Measurements from ENCODE around the gene MAGI1.

MAGI1 gene

GRCh38 chr3:65978116-65978515, 60.6 kb downstream of the MAGI1 start:
- Histone ChIP-seq H3K4me1 (ENCODE audit: insufficient read depth, low read length, poor library complexity, severe bottlenecking) (no peaks in the 10 kb centered on the region), H3K9ac (ENCODE audit: low read depth, low read length, poor library complexity, severe bottlenecking) (no peak overlapping the region), H3K4me2 (ENCODE audit: low read depth, low read length, poor library complexity, severe bottlenecking) (no peak overlapping the region), H3K36me3 (ENCODE audit: insufficient read depth, low read length) (no peaks in the 10 kb centered on the region), H2AFZ (ENCODE audit: low read length) (no peak overlapping the region), H4K20me1 (ENCODE audit: insufficient read depth, low read length, poor library complexity, severe bottlenecking) (no peaks in the 10 kb centered on the region), H3K9me3 (ENCODE audit: insufficient read depth, low read depth, low read length) (no peaks in the 10 kb centered on the region), H3K9me2 (replicated peaks; ENCODE audit: low read depth, low read length) (no peaks in the 10 kb centered on the region), H3K79me2 (ENCODE audit: insufficient read depth, low read length) (no peaks in the 10 kb centered on the region), H3K4me3 (ENCODE audit: low read length, poor library complexity, severe bottlenecking) (no peak overlapping the region), H3F3A (ENCODE audit: low read depth) (no peaks in the 10 kb centered on the region), H3K27me3 (ENCODE audit: insufficient read depth, low read length, poor library complexity, severe bottlenecking) (no peaks in the 10 kb centered on the region)
- TF ChIP-seq, protein P1, sequence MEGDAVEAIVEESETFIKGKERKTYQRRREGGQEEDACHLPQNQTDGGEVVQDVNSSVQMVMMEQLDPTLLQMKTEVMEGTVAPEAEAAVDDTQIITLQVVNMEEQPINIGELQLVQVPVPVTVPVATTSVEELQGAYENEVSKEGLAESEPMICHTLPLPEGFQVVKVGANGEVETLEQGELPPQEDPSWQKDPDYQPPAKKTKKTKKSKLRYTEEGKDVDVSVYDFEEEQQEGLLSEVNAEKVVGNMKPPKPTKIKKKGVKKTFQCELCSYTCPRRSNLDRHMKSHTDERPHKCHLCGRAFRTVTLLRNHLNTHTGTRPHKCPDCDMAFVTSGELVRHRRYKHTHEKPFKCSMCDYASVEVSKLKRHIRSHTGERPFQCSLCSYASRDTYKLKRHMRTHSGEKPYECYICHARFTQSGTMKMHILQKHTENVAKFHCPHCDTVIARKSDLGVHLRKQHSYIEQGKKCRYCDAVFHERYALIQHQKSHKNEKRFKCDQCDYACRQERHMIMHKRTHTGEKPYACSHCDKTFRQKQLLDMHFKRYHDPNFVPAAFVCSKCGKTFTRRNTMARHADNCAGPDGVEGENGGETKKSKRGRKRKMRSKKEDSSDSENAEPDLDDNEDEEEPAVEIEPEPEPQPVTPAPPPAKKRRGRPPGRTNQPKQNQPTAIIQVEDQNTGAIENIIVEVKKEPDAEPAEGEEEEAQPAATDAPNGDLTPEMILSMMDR (conservative IDR thresholded peaks at IDR 0.05; ENCODE audit: low read length): no peak
- TF ChIP-seq EZH2phosphoT487 (IDR thresholded peaks at IDR 0.05; ENCODE audit: borderline replicate concordance): no peak

GRCh38 chr3:65975032-65975431, 63.7 kb downstream of the MAGI1 start:
- TF ChIP-seq, protein P1 (conservative IDR thresholded peaks at IDR 0.05; ENCODE audit: low read length): no peak
- no peak for TF ChIP-seq EZH2phosphoT487 (IDR thresholded peaks at IDR 0.05; ENCODE audit: borderline replicate concordance)
- H3K4me1 ChIP-seq (ENCODE audit: insufficient read depth, low read length, poor library complexity, severe bottlenecking): no peaks in the 10 kb centered on the region
- H3K9me3 ChIP-seq (ENCODE audit: insufficient read depth, low read depth, low read length): no peaks in the 10 kb centered on the region
- H2AFZ ChIP-seq (ENCODE audit: low read length): no peak overlapping the region
- H3K79me2 ChIP-seq (ENCODE audit: insufficient read depth, low read length): no peaks in the 10 kb centered on the region
- H3K9ac ChIP-seq (ENCODE audit: low read depth, low read length, poor library complexity, severe bottlenecking): no peak overlapping the region
- H3K36me3 ChIP-seq (ENCODE audit: insufficient read depth, low read length): no peaks in the 10 kb centered on the region
- H3K9me2 ChIP-seq (replicated peaks; ENCODE audit: low read depth, low read length): no peaks in the 10 kb centered on the region
- H3K27me3 ChIP-seq (ENCODE audit: insufficient read depth, low read length, poor library complexity, severe bottlenecking): no peaks in the 10 kb centered on the region
- H3F3A ChIP-seq (ENCODE audit: low read depth): no peaks in the 10 kb centered on the region
- no peak overlapping the region for H3K4me3 ChIP-seq (ENCODE audit: low read length, poor library complexity, severe bottlenecking)
- no peak overlapping the region for H3K4me2 ChIP-seq (ENCODE audit: low read depth, low read length, poor library complexity, severe bottlenecking)
- no peaks in the 10 kb centered on the region for H4K20me1 ChIP-seq (ENCODE audit: insufficient read depth, low read length, poor library complexity, severe bottlenecking)

- Histone ChIP-seq H3K4me1 (ENCODE audit: insufficient read depth, low read length, poor library complexity, severe bottlenecking) (no peaks in the 10 kb centered on the region), H3F3A (ENCODE audit: low read depth) (no peaks in the 10 kb centered on the region), H2AFZ (ENCODE audit: low read length) (no peak overlapping the region), H4K20me1 (ENCODE audit: insufficient read depth, low read length, poor library complexity, severe bottlenecking) (no peaks in the 10 kb centered on the region), H3K36me3 (ENCODE audit: insufficient read depth, low read length) (no peaks in the 10 kb centered on the region), H3K9ac (ENCODE audit: low read depth, low read length, poor library complexity, severe bottlenecking) (no peak overlapping the region), H3K9me3 (ENCODE audit: insufficient read depth, low read depth, low read length) (no peaks in the 10 kb centered on the region), H3K4me2 (ENCODE audit: low read depth, low read length, poor library complexity, severe bottlenecking) (no peak overlapping the region), H3K4me3 (ENCODE audit: low read length, poor library complexity, severe bottlenecking) (no peak overlapping the region), H3K27me3 (ENCODE audit: insufficient read depth, low read length, poor library complexity, severe bottlenecking) (no peaks in the 10 kb centered on the region), H3K79me2 (ENCODE audit: insufficient read depth, low read length) (no peaks in the 10 kb centered on the region), H3K9me2 (replicated peaks; ENCODE audit: low read depth, low read length) (no peaks in the 10 kb centered on the region)
- no peak for TF ChIP-seq EZH2phosphoT487 (IDR thresholded peaks at IDR 0.05; ENCODE audit: borderline replicate concordance)
- TF ChIP-seq, protein P1 (conservative IDR thresholded peaks at IDR 0.05; ENCODE audit: low read length): 0 out of 2 replicates have a peak, but pooled peaks have one; percentile 24
Observed at GRCh38 chr3:65974509-65974908, 64.2 kb downstream of the MAGI1 start.

Data from Loucy (cell line).